SK-N-SH (cell line): ENCODE measurements around the gene ACSL6. TPM values are rescaled to one million over a fixed set of nuclear protein-coding genes. Genes with fewer than 3 reads are reported as not detected.

ENCODE experiments used
- CTCF ChIA-PET: fragments of 300-600, 350-600 bp; formaldehyde crosslinking; extraction: SDS; loops from one replicate; lab custom pipeline; 2021; lab: Yijun Ruan, JAX
- POLR2A ChIA-PET: fragments of 350-600 bp; sonication (Branson Sonifier 250); formaldehyde crosslinking; extraction: SDS; loops from one replicate; lab custom pipeline; 2020; ENCODE audit warnings: antibody characterized with exemption, inconsistent platforms; lab: Yijun Ruan, JAX
- DNase-seq: peaks from one replicate; pipeline ENCODE4 v3.0.0; 2012
- H2AFZ ChIP-seq: fragments of 200-600 bp; sonication (generic); 2 replicates; pipeline ENCODE4 v1.8.1; 2016; ENCODE audit warnings: antibody characterized with exemption, mild to moderate bottlenecking, low read depth
- H3F3A ChIP-seq: fragments of 200-600 bp; sonication (generic); replicated peaks from 2 replicates; pipeline ENCODE3; 2016; ENCODE audit warnings: antibody characterized with exemption, mild to moderate bottlenecking; ENCODE audit not compliant: insufficient read depth
- H3K27ac ChIP-seq, 2 experiments: fragments of 200-500 bp in 1 of 2; fragments of 200-600 bp in 1 of 2; sonication (Bioruptor generic) in 1 of 2; sonication (generic), shearing (Covaris generic) in 1 of 2; 2 replicates each; pipeline versions ENCODE4 v1.5.1 to v1.6.1; 2014 to 2016; ENCODE audit warnings: low read depth in 2 of 2, inconsistent platforms in 1 of 2, low read length in 1 of 2, mild to moderate bottlenecking in 1 of 2, mixed read lengths in 1 of 2
- H3K27me3 ChIP-seq: fragments of 200-600 bp; sonication (generic), shearing (Covaris generic); 2 replicates; pipeline ENCODE4 v1.6.1; 2016; ENCODE audit warnings: mixed run types; ENCODE audit not compliant: insufficient read depth
- H3K36me3 ChIP-seq, 2 experiments: fragments of 200-500 bp in 1 of 2; fragments of 200-600 bp in 1 of 2; sonication (Bioruptor generic) in 1 of 2; sonication (generic) in 1 of 2; replicated peaks in 1 of 2; 2 replicates each; pipeline versions ENCODE3 to v1.5.1; 2014 to 2016; ENCODE audit warnings: low read length in 1 of 2, mild to moderate bottlenecking in 1 of 2; ENCODE audit not compliant: insufficient read depth in 2 of 2, control insufficient read depth in 1 of 2
- H3K4me1 ChIP-seq, 2 experiments: fragments of 200-500 bp in 1 of 2; fragments of 200-600 bp in 1 of 2; sonication (Bioruptor generic) in 1 of 2; sonication (generic), shearing (Covaris generic) in 1 of 2; 2 replicates each; pipeline versions ENCODE4 v1.5.1 to v1.6.1; 2014 to 2016; ENCODE audit warnings: low read depth in 1 of 2, low read length in 1 of 2, mixed run types in 1 of 2; ENCODE audit not compliant: insufficient read depth in 2 of 2, control insufficient read depth in 1 of 2
- H3K4me2 ChIP-seq: fragments of 200-600 bp; sonication (generic), shearing (Covaris generic); 2 replicates; pipeline ENCODE4 v1.6.1; 2017; ENCODE audit warnings: mixed run types
- H3K4me3 ChIP-seq, 2 experiments: fragments of 200-500 bp in 1 of 2; fragments of 200-600 bp in 1 of 2; sonication (Bioruptor generic) in 1 of 2; sonication (generic), shearing (Covaris generic) in 1 of 2; 2 replicates each; pipeline versions ENCODE4 v1.5.1 to v1.8.1; 2014 to 2016; ENCODE audit warnings: low read depth in 2 of 2, inconsistent platforms in 1 of 2, low read length in 1 of 2, mild to moderate bottlenecking in 1 of 2, mixed read lengths in 1 of 2, moderate library complexity in 1 of 2
- H3K79me2 ChIP-seq: fragments of 200-600 bp; sonication (generic); 2 replicates; pipeline ENCODE4 v1.8.1; 2017; ENCODE audit warnings: mild to moderate bottlenecking; ENCODE audit not compliant: insufficient read depth
- H3K9ac ChIP-seq: fragments of 200-600 bp; sonication (generic); 2 replicates; pipeline ENCODE4 v1.6.1; 2017; ENCODE audit warnings: mixed run types
- H3K9me2 ChIP-seq: fragments of 200-600 bp; sonication (generic); 2 replicates; pipeline ENCODE4 v1.6.1; 2017; ENCODE audit warnings: mixed run types
- H3K9me3 ChIP-seq: fragments of 200-600 bp; sonication (generic); 2 replicates; pipeline ENCODE4 v1.6.1; 2017; ENCODE audit warnings: mixed run types, mild to moderate bottlenecking, moderate library complexity
- H4K20me1 ChIP-seq: fragments of 200-600 bp; sonication (generic); 2 replicates; pipeline ENCODE4 v1.6.1; 2017; ENCODE audit warnings: mild to moderate bottlenecking, mixed run types; ENCODE audit not compliant: insufficient read depth
- CHD2 ChIP-seq: fragments of 150-350 bp; IDR thresholded peaks from 2 replicates; pipeline ENCODE4 v1.6.1; 2018; ENCODE audit warnings: low read length; ENCODE audit not compliant: partially characterized antibody
- CTCF ChIP-seq: fragments of 200-600 bp; sonication (generic); IDR thresholded peaks from 2 replicates; pipeline ENCODE4 v1.6.1; 2017; ENCODE audit warnings: antibody characterized with exemption, mild to moderate bottlenecking, moderate library complexity
- EP300 ChIP-seq, 2 experiments: IDR thresholded peaks; 2 replicates each; pipeline versions ENCODE4 v1.4.0 to v1.6.1; 2012; ENCODE audit warnings: borderline replicate concordance in 1 of 2, low read depth in 1 of 2, low read length in 1 of 2
- EZH2phosphoT487 ChIP-seq: fragments of 200-600 bp; sonication (generic); IDR thresholded peaks from 2 replicates; pipeline ENCODE4 v1.6.1; 2017; ENCODE audit warnings: low read depth, mixed run types, mild to moderate bottlenecking, antibody characterized with exemption, moderate library complexity, borderline replicate concordance
- FOXM1 ChIP-seq: IDR thresholded peaks from 2 replicates; pipeline ENCODE4 v1.4.0; 2012; ENCODE audit warnings: low read depth, mild to moderate bottlenecking
- GABPA ChIP-seq: IDR thresholded peaks from 2 replicates; pipeline ENCODE4 v1.4.0; 2012; ENCODE audit warnings: low read depth, mild to moderate bottlenecking
- GATA2 ChIP-seq: sonication (generic); formaldehyde crosslinking; IDR thresholded peaks from 2 replicates; pipeline ENCODE4 v1.5.0; 2020; ENCODE audit warnings: mild to moderate bottlenecking, missing genetic modification reagents
- MXI1 ChIP-seq: IDR thresholded peaks from 2 replicates; pipeline ENCODE4 v1.6.1; 2012; ENCODE audit warnings: mild to moderate bottlenecking, low read depth, low read length, improper control_type of control experiment
- PBX3 ChIP-seq: IDR thresholded peaks from 2 replicates; pipeline ENCODE4; 2012
- POLR2AphosphoS5 ChIP-seq: IDR thresholded peaks from 2 replicates; pipeline ENCODE4 v1.6.1; 2012; ENCODE audit warnings: low read depth, low read length
- RXRA ChIP-seq: IDR thresholded peaks from 2 replicates; pipeline ENCODE4 v1.4.0; 2012; ENCODE audit warnings: low read depth, mild to moderate bottlenecking, borderline replicate concordance
- SIN3A ChIP-seq: IDR thresholded peaks from 2 replicates; pipeline ENCODE4 v1.6.1; 2012; ENCODE audit warnings: low read depth, mild to moderate bottlenecking, low read length, moderate library complexity, borderline replicate concordance
- SMC3 ChIP-seq: IDR thresholded peaks from 2 replicates; pipeline ENCODE4 v1.6.1; 2012; ENCODE audit warnings: low read depth, low read length, improper control_type of control experiment
- TAF1 ChIP-seq: IDR thresholded peaks from 2 replicates; pipeline ENCODE4 v1.6.1; 2012; ENCODE audit warnings: low read depth, mild to moderate bottlenecking, low read length, moderate library complexity, borderline replicate concordance
- TCF12 ChIP-seq: IDR thresholded peaks from 2 replicates; pipeline ENCODE4 v1.4.0; 2012
- USF1 ChIP-seq: IDR thresholded peaks from 2 replicates; pipeline ENCODE4 v1.4.0; 2012; ENCODE audit warnings: low read depth, borderline replicate concordance
- YY1 ChIP-seq: IDR thresholded peaks from 2 replicates; pipeline ENCODE4 v1.4.0; 2012; ENCODE audit warnings: low read depth, mild to moderate bottlenecking
- ZBTB33 ChIP-seq: IDR thresholded peaks from 2 replicates; pipeline ENCODE4 v1.4.0; 2012; ENCODE audit warnings: low read depth, borderline replicate concordance
- WGBS: methylation state at CpG from one replicate; pipeline ENCODE4 v1.1.6; 2017; ENCODE audit warnings: low lambda C conversion rate; 5-methylcytosine and 5-hydroxymethylcytosine counted together
- polyA plus RNA-seq, 3 experiments: library from polyadenylated mRNA; depleted of rRNA; stranded (reverse); fragments of >200 nt; gene quantifications; 2 replicates each; pipeline ENCODE4 v1.2.3, GENCODE V29; 2012
- TF ChIP-seq, protein P1 (sequence below): IDR thresholded peaks from 2 replicates; pipeline ENCODE4 v1.6.1; 2012; ENCODE audit warnings: mild to moderate bottlenecking, low read depth, low read length, moderate library complexity

The ACSL6 gene
- polyA plus RNA-seq, 1 of the 3 experiments (the other 2 are of a cell fraction): 0.46 TPM

GRCh38 chr5:132017316-132017715 is 5.9 kb upstream of the ACSL6 start:
- Histone ChIP-seq H3K27ac (no peak overlapping the region), H3K9ac (no peak overlapping the region), H2AFZ (no peak overlapping the region), H3K27me3 (no peaks in the 10 kb centered on the region; the same call in 1 of the 2 replicates), H3K79me2 (no peaks in the 10 kb centered on the region), H4K20me1 (no peaks in the 10 kb centered on the region), H3K4me3 (no peak overlapping the region), H3F3A (no peaks in the 10 kb centered on the region), H3K4me1 (no peaks in the 10 kb centered on the region), H3K4me2 (no peak overlapping the region), H3K9me2 (no peaks in the 10 kb centered on the region), H3K9me3 (no peaks in the 10 kb centered on the region), H3K36me3 (no peaks in the 10 kb centered on the region)
- CTCF ChIA-PET: no interaction called here
- no peak for TF ChIP-seq TCF12
- no peak for TF ChIP-seq CTCF
- no peak for TF ChIP-seq POLR2AphosphoS5
- TF ChIP-seq EP300 (IDR thresholded peaks at IDR 0.05; ENCODE audit: borderline replicate concordance in 1 of 2, low read depth in 1 of 2, low read length in 1 of 2): no peak
- TF ChIP-seq YY1: no peak
- no peak for TF ChIP-seq ZBTB33
- POLR2A ChIA-PET: no interaction called here
- no peak for DNase-seq
- 44% methylated on average over 4 of the region's 4 CpGs for WGBS

DNA sequence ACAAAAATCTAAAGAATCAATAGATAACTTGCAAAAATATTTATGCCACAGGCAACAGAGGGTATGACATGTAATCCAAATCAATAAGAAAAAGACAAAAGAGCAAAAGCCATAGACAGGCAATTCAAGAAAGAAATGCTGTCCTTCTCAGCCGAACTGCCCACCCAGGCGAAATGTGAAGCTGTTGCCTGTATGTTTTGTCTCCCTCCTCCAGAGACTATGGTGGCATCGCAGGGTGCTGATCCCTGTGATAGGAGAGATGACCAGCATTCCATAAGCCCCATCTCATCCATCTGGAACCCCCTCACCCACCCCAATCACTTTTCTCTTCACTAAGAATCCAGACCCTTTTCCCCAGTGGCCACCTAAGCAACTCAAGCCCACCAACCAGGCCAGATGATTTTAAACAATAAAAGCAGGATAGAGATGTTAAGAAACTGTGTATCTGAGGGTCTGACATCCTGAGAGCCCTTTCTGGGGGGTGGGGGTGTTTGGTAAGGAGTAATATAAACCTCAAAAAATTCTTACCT is 5.3 kb upstream of the ACSL6 start:
- Histone ChIP-seq H3F3A (no peaks in the 10 kb centered on the region), H3K9me3 (no peaks in the 10 kb centered on the region), H3K79me2 (no peaks in the 10 kb centered on the region), H3K27ac (no peak overlapping the region), H3K4me3 (no peak overlapping the region), H3K36me3 (no peaks in the 10 kb centered on the region), H3K27me3 (no peaks in the 10 kb centered on the region; the same call in 1 of the 2 replicates), H4K20me1 (no peaks in the 10 kb centered on the region), H3K9me2 (no peaks in the 10 kb centered on the region), H2AFZ (no peak overlapping the region), H3K4me1 (peaks cover 0 to 3% of the 10 kb centered on the region in 2 experiments; a peak in 1 of 4 replicates), H3K4me2 (no peak overlapping the region), H3K9ac (no peak overlapping the region)
- CTCF ChIA-PET: no interaction called here
- POLR2A ChIA-PET: no interaction called here
- WGBS: 51% methylated on average over 3 of the region's 3 CpGs
- no peak for DNase-seq
- TF ChIP-seq MXI1: no peak
- TF ChIP-seq SMC3: no peak
- no peak for TF ChIP-seq SIN3A
- no peak for TF ChIP-seq GABPA
- TF ChIP-seq USF1: no peak
- TF ChIP-seq TAF1: no peak
- TF ChIP-seq EZH2phosphoT487: no peak
- TF ChIP-seq GATA2 (CRISPR knock-in tag): no peak
- TF ChIP-seq, protein P1, sequence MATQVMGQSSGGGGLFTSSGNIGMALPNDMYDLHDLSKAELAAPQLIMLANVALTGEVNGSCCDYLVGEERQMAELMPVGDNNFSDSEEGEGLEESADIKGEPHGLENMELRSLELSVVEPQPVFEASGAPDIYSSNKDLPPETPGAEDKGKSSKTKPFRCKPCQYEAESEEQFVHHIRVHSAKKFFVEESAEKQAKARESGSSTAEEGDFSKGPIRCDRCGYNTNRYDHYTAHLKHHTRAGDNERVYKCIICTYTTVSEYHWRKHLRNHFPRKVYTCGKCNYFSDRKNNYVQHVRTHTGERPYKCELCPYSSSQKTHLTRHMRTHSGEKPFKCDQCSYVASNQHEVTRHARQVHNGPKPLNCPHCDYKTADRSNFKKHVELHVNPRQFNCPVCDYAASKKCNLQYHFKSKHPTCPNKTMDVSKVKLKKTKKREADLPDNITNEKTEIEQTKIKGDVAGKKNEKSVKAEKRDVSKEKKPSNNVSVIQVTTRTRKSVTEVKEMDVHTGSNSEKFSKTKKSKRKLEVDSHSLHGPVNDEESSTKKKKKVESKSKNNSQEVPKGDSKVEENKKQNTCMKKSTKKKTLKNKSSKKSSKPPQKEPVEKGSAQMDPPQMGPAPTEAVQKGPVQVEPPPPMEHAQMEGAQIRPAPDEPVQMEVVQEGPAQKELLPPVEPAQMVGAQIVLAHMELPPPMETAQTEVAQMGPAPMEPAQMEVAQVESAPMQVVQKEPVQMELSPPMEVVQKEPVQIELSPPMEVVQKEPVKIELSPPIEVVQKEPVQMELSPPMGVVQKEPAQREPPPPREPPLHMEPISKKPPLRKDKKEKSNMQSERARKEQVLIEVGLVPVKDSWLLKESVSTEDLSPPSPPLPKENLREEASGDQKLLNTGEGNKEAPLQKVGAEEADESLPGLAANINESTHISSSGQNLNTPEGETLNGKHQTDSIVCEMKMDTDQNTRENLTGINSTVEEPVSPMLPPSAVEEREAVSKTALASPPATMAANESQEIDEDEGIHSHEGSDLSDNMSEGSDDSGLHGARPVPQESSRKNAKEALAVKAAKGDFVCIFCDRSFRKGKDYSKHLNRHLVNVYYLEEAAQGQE: no peak
- no peak for TF ChIP-seq PBX3
- TF ChIP-seq RXRA: no peak
- TF ChIP-seq YY1: no peak
- TF ChIP-seq TCF12: no peak
- TF ChIP-seq CHD2: no peak
- no peak for TF ChIP-seq FOXM1
